Upper lobe of left lung (tissue), 4 donors: ENCODE results near the gene CCDC9.

Experiments
- CTCF ChIP-seq, 6 experiments: fragments of 450-650 bp in 4 of 6; fragments of 200-600 bp in 2 of 6; sonication (generic) in 2 of 6; IDR thresholded peaks; one replicate each; pipeline ENCODE4 v1.5.1; 2016 to 2019; ENCODE audit warnings: antibody characterized with exemption in 6 of 6
- POLR2A ChIP-seq, 4 donors: fragments of 450-650 bp; IDR thresholded peaks; one replicate each; pipeline ENCODE4 v1.5.1; 2016 to 2017; ENCODE audit warnings: antibody characterized with exemption in 4 of 4, mild to moderate bottlenecking in 2 of 4
- POLR2AphosphoS5 ChIP-seq, 2 donors: sonication (generic); formaldehyde crosslinking; IDR thresholded peaks; one replicate each; pipeline ENCODE4 v1.5.1; 2017; ENCODE audit warnings: antibody characterized with exemption in 2 of 2

GRCh38 chr19:47230054-47230920, 26.0 kb upstream of the CCDC9 start:
- peak; percentile 95 to 99 (median 96) for TF ChIP-seq CTCF (IDR thresholded peaks at IDR 0.05)
- TF ChIP-seq POLR2AphosphoS5 (IDR thresholded peaks at IDR 0.05): peak in 1 of 2 donors; percentile 18
- TF ChIP-seq POLR2A (IDR thresholded peaks at IDR 0.05): no peak
